Measurements from ENCODE around the gene SERPINB10.

DNA sequence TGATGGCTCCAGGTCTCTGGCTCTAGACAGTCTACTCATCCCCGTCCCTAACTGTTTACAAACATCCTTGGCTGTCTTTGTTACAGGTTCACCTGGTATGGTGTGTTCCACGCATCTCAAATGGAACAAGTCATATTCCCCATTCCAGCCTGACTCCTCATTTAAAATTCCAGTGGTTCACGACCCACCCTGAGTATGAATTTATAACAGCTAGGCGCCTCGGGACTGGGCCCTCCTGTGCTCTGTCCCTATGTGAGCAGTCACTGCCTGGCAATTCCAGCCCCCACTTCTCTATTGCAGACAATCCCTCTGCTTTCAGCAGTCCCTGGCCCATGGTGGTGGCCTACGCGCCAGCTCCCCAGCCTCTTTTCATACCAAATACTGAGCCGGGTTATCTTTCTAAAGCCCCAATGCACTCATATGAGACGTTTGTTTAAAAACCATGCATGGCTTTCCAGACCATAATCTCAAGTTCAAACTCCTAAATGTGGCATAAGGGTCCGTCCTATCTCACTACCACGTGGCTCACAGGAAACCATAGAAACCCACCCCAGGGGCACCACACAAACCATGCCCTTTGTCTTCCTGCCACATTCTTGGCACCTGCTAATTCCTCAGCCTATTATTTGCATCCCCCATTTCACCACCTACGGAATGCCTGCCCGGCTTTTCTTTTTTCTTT lies 63.7 kb downstream of the SERPINB10 start:
- TF ChIP-seq, protein P1, sequence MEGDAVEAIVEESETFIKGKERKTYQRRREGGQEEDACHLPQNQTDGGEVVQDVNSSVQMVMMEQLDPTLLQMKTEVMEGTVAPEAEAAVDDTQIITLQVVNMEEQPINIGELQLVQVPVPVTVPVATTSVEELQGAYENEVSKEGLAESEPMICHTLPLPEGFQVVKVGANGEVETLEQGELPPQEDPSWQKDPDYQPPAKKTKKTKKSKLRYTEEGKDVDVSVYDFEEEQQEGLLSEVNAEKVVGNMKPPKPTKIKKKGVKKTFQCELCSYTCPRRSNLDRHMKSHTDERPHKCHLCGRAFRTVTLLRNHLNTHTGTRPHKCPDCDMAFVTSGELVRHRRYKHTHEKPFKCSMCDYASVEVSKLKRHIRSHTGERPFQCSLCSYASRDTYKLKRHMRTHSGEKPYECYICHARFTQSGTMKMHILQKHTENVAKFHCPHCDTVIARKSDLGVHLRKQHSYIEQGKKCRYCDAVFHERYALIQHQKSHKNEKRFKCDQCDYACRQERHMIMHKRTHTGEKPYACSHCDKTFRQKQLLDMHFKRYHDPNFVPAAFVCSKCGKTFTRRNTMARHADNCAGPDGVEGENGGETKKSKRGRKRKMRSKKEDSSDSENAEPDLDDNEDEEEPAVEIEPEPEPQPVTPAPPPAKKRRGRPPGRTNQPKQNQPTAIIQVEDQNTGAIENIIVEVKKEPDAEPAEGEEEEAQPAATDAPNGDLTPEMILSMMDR (IDR thresholded peaks at IDR 0.05 in 8 of 11, conservative IDR thresholded peaks at IDR 0.05 in 3 of 11): no peak
- TF ChIP-seq POLR2AphosphoS5 (IDR thresholded peaks at IDR 0.05): no peak
